ENCODE measurements around the gene RGL2. TPM values are rescaled to one million over a fixed set of nuclear protein-coding genes. Genes with fewer than 3 reads are reported as not detected.
"Not testable (repeated sequence)": the region's sequence is repeated elsewhere in the genome, so short reads cannot be mapped to it uniquely, and the experiment has no call there.

The RGL2 gene
- 21.9 and 25.0 TPM in 2 replicates for polyA plus RNA-seq (2011; rRNA removed)
- polyA minus RNA-seq (2011; rRNA and poly(A)+ RNA removed), result 29.6 and 36.8 TPM in 2 replicates

GRCh38 chr6:33298773-33299236, at the start of gene RGL2:
Gene RGL2, minus strand, starts transcription at chr6:33298942. Its CDS starts 332 bp downstream, at chr6:33298610.
- ChIA-PET CTCF (interaction anchor here (0.8 to 1.7 kb wide), 7 partner anchors 9 to 105 kb away, joined by 3 to 14 read pairs (median 5); partner anchors contain the start of genes PFDN6, TAPBP, WDR46 and ZBTB22), POLR2A (interaction anchor here (0.8 to 2.6 kb wide), 9 partner anchors 8 to 50 kb away, joined by 3 to 14 read pairs (median 4); partner anchors contain the start of genes B3GALT4, PFDN6, TAPBP and WDR46)
- Histone ChIP-seq H3K4me3 (ENCODE audit: low read depth, low read length) (peak within 1 kb of the TSS; percentile 91), H3K9me3 (ENCODE audit: control insufficient read depth, insufficient read depth, low read length) (no peaks in the 10 kb centered on the region; the same call in 1 of the 2 replicates), H3K27ac (ENCODE audit: low read depth, low read length) (peak within 1 kb of the TSS; percentile 98), H3K27me3 (ENCODE audit: control insufficient read depth, insufficient read depth, low read length) (no peaks in the 10 kb centered on the region)
- no peak for TF ChIP-seq CTCF (IDR thresholded peaks at IDR 0.05; ENCODE audit: low read depth, low read length)
- no peak for DNase-seq (ENCODE audit: low read depth, low spot score)

GRCh38 chr6:33347816-33348215, 49.1 kb upstream of the RGL2 start:
- POLR2A ChIA-PET, result no interaction called here
- Histone ChIP-seq H3K4me3 (ENCODE audit: low read depth, low read length) (no peak overlapping the region), H3K9me3 (ENCODE audit: control insufficient read depth, insufficient read depth, low read length) (no peaks in the 10 kb centered on the region), H3K27ac (ENCODE audit: low read depth, low read length) (no peak overlapping the region), H3K27me3 (ENCODE audit: control insufficient read depth, insufficient read depth, low read length) (peaks cover 6% of the 10 kb centered on the region)
- no peak for TF ChIP-seq CTCF (IDR thresholded peaks at IDR 0.05; ENCODE audit: low read depth, low read length)
- CTCF ChIA-PET, result no interaction called here
- DNase-seq (ENCODE audit: low read depth, low spot score), result no peak

GRCh38 chr6:33346972-33347371, 48.2 kb upstream of the RGL2 start:
- H3K27me3 ChIP-seq (ENCODE audit: control insufficient read depth, insufficient read depth, low read length); POLR2A ChIA-PET; H3K27ac ChIP-seq (ENCODE audit: low read depth, low read length); DNase-seq (ENCODE audit: low read depth, low spot score); H3K9me3 ChIP-seq (ENCODE audit: control insufficient read depth, insufficient read depth, low read length); H3K4me3 ChIP-seq (ENCODE audit: low read depth, low read length): not testable (repeated sequence)
- CTCF ChIA-PET, result interaction anchor here (0.5 kb wide), 1 partner anchor 222 kb away, joined by 3 read pairs; no protein-coding TSS in a partner anchor

GRCh38 chr6:33344701-33345697, 46.3 kb upstream of the RGL2 start:
- peak; percentile 57 for TF ChIP-seq CTCF (IDR thresholded peaks at IDR 0.05; ENCODE audit: low read depth, low read length)
- peaks cover 3% of the 10 kb centered on the region for H3K27me3 ChIP-seq (ENCODE audit: control insufficient read depth, insufficient read depth, low read length)
- no peak overlapping the region for H3K4me3 ChIP-seq (ENCODE audit: low read depth, low read length)
- ChIA-PET CTCF (interaction anchor here (0.6 to 2.4 kb wide), 13 partner anchors 10 to 348 kb away, joined by 3 to 17 read pairs (median 5); partner anchors contain the start of gene B3GALT4), POLR2A (no interaction called here)
- DNase-seq (ENCODE audit: low read depth, low spot score), result peak; percentile 39
- H3K9me3 ChIP-seq (ENCODE audit: control insufficient read depth, insufficient read depth, low read length), result no peaks in the 10 kb centered on the region
- no peak overlapping the region for H3K27ac ChIP-seq (ENCODE audit: low read depth, low read length)

- H3K27me3 ChIP-seq (ENCODE audit: control insufficient read depth, insufficient read depth, low read length), result peaks cover 1% of the 10 kb centered on the region
- no peak overlapping the region for H3K27ac ChIP-seq (ENCODE audit: low read depth, low read length)
- ChIA-PET POLR2A (no interaction called here), CTCF (interaction anchor here (1.4 to 2.4 kb wide), 3 partner anchors 9 to 66 kb away, joined by 8 to 17 read pairs (median 9); partner anchors contain the start of gene B3GALT4)
- no peak for DNase-seq (ENCODE audit: low read depth, low spot score)
- H3K9me3 ChIP-seq (ENCODE audit: control insufficient read depth, insufficient read depth, low read length), result no peaks in the 10 kb centered on the region
- H3K4me3 ChIP-seq (ENCODE audit: low read depth, low read length), result no peak overlapping the region
- no peak for TF ChIP-seq CTCF (IDR thresholded peaks at IDR 0.05; ENCODE audit: low read depth, low read length)
Measured at GRCh38 chr6:33343953-33344611, 45.3 kb upstream of the RGL2 start.

GRCh38 chr6:33343606-33343952, 44.8 kb upstream of the RGL2 start:
- H3K4me3 ChIP-seq (ENCODE audit: low read depth, low read length); H3K27ac ChIP-seq (ENCODE audit: low read depth, low read length); H3K27me3 ChIP-seq (ENCODE audit: control insufficient read depth, insufficient read depth, low read length); POLR2A ChIA-PET; DNase-seq (ENCODE audit: low read depth, low spot score); H3K9me3 ChIP-seq (ENCODE audit: control insufficient read depth, insufficient read depth, low read length): not testable (repeated sequence)
- CTCF ChIA-PET, result interaction anchor here (1.4 kb wide), 1 partner anchor 11 kb away, joined by 9 read pairs; no protein-coding TSS in a partner anchor

Data from AG04450 (cell line).